ENCODE data around the gene MICU1.

DNA sequence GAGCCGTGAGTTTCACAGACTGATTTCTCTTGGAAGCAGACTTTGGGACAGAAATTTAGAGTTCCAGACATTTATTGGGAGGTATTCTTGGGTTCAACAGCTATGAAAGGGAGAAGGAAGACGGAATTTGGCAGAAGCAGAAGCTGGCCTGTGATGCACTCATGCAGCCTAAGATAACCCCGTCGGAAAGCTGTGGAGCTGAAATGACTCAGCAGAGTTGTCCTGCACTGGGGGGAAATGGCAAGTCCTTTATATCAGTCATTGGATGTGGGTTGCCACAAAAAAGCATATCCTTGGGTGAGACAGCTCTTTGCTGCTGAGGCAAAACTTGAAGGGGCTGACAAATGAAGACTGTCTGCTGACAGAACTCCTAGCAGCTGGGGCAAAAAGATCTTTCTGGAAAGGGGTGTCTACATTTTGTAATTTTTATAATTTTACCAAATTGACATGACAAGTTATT, 11.5 kb upstream of the MICU1 start:
- TF ChIP-seq, protein P1, sequence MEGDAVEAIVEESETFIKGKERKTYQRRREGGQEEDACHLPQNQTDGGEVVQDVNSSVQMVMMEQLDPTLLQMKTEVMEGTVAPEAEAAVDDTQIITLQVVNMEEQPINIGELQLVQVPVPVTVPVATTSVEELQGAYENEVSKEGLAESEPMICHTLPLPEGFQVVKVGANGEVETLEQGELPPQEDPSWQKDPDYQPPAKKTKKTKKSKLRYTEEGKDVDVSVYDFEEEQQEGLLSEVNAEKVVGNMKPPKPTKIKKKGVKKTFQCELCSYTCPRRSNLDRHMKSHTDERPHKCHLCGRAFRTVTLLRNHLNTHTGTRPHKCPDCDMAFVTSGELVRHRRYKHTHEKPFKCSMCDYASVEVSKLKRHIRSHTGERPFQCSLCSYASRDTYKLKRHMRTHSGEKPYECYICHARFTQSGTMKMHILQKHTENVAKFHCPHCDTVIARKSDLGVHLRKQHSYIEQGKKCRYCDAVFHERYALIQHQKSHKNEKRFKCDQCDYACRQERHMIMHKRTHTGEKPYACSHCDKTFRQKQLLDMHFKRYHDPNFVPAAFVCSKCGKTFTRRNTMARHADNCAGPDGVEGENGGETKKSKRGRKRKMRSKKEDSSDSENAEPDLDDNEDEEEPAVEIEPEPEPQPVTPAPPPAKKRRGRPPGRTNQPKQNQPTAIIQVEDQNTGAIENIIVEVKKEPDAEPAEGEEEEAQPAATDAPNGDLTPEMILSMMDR (IDR thresholded peaks at IDR 0.05; ENCODE audit: low read depth, low read length, poor library complexity, severe bottlenecking): no peak
- no peak for TF ChIP-seq EZH2phosphoT487 (IDR thresholded peaks at IDR 0.05; ENCODE audit: borderline replicate concordance, low read length)
